ENCODE results near the gene DCD.

The DCD gene

DNA sequence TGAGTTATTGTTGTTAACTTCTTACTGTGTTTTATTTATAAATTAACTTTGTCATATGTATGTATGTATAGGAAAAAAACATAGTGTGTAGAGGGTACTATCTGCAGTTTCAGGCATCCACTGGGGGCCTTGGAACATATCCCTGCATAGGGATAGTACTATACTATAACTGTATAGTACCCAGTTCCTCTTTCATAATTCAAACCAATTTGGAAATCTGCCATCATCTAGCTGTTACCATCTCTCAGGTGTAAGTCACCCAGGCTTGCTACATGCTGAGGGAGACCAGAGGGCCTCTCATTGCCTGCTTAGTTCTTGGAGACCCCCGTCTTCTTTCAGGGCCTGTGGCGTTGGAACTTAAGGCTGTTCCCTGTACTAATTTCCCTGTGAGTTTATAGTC is 12.9 kb upstream of the DCD start:
- no peaks in the 10 kb centered on the region for H3K79me2 ChIP-seq (ENCODE audit: insufficient read depth, low read length)
- H3K9ac ChIP-seq (ENCODE audit: low read length): no peak overlapping the region
- no peak overlapping the region for H3K27ac ChIP-seq (ENCODE audit: low read depth, low read length, poor library complexity, severe bottlenecking)
- no peaks in the 10 kb centered on the region for H3K9me3 ChIP-seq (ENCODE audit: low read length)
- no peaks in the 10 kb centered on the region for H4K20me1 ChIP-seq (ENCODE audit: insufficient read depth, low read length)
- TF ChIP-seq, protein P1, sequence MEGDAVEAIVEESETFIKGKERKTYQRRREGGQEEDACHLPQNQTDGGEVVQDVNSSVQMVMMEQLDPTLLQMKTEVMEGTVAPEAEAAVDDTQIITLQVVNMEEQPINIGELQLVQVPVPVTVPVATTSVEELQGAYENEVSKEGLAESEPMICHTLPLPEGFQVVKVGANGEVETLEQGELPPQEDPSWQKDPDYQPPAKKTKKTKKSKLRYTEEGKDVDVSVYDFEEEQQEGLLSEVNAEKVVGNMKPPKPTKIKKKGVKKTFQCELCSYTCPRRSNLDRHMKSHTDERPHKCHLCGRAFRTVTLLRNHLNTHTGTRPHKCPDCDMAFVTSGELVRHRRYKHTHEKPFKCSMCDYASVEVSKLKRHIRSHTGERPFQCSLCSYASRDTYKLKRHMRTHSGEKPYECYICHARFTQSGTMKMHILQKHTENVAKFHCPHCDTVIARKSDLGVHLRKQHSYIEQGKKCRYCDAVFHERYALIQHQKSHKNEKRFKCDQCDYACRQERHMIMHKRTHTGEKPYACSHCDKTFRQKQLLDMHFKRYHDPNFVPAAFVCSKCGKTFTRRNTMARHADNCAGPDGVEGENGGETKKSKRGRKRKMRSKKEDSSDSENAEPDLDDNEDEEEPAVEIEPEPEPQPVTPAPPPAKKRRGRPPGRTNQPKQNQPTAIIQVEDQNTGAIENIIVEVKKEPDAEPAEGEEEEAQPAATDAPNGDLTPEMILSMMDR (IDR thresholded peaks at IDR 0.05; ENCODE audit: low read length): no peak
- TF ChIP-seq EZH2 (IDR thresholded peaks at IDR 0.05; ENCODE audit: borderline replicate concordance, low read length): no peak
- H3K4me2 ChIP-seq (ENCODE audit: low read length): no peak overlapping the region
- no peaks in the 10 kb centered on the region for H3K9me2 ChIP-seq (ENCODE audit: low read depth, low read length)
- no peak overlapping the region for H3K4me3 ChIP-seq (ENCODE audit: low read depth, low read length, poor library complexity, severe bottlenecking)
- no peaks in the 10 kb centered on the region for H3K36me3 ChIP-seq (ENCODE audit: insufficient read depth, low read length)
- no peaks in the 10 kb centered on the region for H3K27me3 ChIP-seq (ENCODE audit: insufficient read depth, low read length)
- H3F3A ChIP-seq (ENCODE audit: insufficient read depth, low read length): no peaks in the 10 kb centered on the region
- H3K4me1 ChIP-seq (ENCODE audit: insufficient read depth, low read length, severe bottlenecking): no peaks in the 10 kb centered on the region
- H2AFZ ChIP-seq (ENCODE audit: low read length): no peak overlapping the region

DNA sequence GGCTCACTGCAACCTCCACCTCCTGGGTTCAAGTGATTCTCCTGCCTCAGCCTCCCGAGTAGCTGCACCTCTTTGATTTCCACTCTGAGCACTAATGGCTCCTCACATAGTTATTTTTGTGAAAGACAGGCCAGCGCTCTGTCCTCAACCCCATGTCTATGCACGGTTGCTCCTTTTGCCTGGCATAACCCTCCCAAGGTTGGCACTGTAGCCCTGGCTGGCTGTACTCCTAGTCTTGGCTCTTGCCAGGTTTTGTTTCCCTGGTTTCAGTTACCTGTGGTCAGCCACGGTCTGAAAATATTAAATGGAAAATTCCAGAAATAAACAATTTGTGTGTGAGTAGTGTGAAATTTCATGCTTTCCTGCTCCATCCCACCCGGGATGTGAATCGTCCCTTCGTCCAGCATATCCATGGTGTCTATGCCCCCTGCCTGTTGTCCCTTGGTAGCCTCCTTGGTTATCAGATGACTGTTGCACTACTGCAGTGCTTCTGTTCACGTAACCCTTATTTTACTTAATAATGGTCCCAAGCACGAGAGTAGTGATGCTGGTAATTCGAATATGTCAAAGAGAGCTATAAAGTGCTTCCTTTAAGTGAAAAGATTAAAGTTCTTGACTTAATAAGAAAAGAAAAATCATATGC is 12.3 kb upstream of the DCD start:
- H3K36me3 ChIP-seq (ENCODE audit: insufficient read depth, low read length): no peaks in the 10 kb centered on the region
- H3K79me2 ChIP-seq (ENCODE audit: insufficient read depth, low read length): no peaks in the 10 kb centered on the region
- no peaks in the 10 kb centered on the region for H3K9me3 ChIP-seq (ENCODE audit: low read length)
- H3K4me1 ChIP-seq (ENCODE audit: insufficient read depth, low read length, severe bottlenecking): no peaks in the 10 kb centered on the region
- H3K9ac ChIP-seq (ENCODE audit: low read length): no peak overlapping the region
- TF ChIP-seq EZH2 (IDR thresholded peaks at IDR 0.05; ENCODE audit: borderline replicate concordance, low read length): no peak
- TF ChIP-seq, protein P1 (IDR thresholded peaks at IDR 0.05; ENCODE audit: low read length): no peak
- no peaks in the 10 kb centered on the region for H4K20me1 ChIP-seq (ENCODE audit: insufficient read depth, low read length)
- H2AFZ ChIP-seq (ENCODE audit: low read length): no peak overlapping the region
- H3K4me2 ChIP-seq (ENCODE audit: low read length): no peak overlapping the region
- H3K27ac ChIP-seq (ENCODE audit: low read depth, low read length, poor library complexity, severe bottlenecking): no peak overlapping the region
- no peaks in the 10 kb centered on the region for H3K27me3 ChIP-seq (ENCODE audit: insufficient read depth, low read length)
- H3F3A ChIP-seq (ENCODE audit: insufficient read depth, low read length): no peaks in the 10 kb centered on the region
- H3K4me3 ChIP-seq (ENCODE audit: low read depth, low read length, poor library complexity, severe bottlenecking): no peak overlapping the region
- H3K9me2 ChIP-seq (ENCODE audit: low read depth, low read length): no peaks in the 10 kb centered on the region

DNA sequence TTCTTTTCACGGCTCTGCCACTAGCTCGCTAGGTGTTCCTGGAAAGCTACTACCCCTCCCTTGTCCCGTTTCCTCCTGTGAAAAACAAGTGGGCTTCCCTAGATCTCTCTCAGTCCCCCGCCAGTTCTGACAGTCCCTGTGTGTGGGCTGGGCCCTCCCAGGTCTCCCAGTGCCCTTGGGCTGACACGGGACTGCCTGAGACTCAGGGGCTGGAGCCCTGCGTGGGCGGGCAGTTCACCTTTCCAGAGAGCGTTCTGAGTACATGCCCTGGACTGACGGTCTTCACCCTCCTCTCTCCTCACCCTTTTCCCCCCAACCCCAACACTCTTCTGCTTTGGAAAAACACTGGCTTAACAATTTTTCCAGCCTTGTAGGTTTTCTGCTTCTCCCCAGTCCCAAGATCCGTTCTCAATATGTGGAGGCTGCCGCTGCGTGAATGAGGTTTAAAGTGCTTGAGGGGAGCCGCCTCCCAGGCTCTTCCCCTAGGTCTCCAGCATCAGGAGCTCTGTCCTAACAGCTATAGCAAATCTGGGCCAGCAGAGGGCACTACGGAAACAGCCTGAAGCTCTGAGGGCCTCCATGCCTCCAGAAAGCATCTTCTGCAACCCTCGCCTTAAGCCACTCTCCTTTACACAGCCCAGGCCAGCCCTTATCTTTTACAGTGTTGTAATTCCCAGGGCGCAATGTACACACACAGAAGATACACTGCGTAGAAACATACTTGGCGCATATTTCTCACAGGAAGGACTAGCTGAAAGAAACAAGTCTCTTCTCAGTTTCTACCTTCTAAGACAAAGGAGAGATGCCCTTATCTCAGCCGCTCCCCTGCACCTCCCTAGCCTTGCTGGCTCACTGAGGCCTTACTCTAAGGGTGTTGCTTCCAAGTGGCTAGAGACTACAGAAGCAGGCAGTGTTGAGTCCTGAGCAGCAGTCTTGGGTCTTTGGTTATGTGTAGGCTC is 10.4 kb upstream of the DCD start:
- Histone ChIP-seq H3K36me3 (ENCODE audit: insufficient read depth, low read length) (no peaks in the 10 kb centered on the region), H3K9ac (ENCODE audit: low read length) (no peak overlapping the region), H3F3A (ENCODE audit: insufficient read depth, low read length) (no peaks in the 10 kb centered on the region), H3K27ac (ENCODE audit: low read depth, low read length, poor library complexity, severe bottlenecking) (no peak overlapping the region), H4K20me1 (ENCODE audit: insufficient read depth, low read length) (no peaks in the 10 kb centered on the region), H3K79me2 (ENCODE audit: insufficient read depth, low read length) (no peaks in the 10 kb centered on the region), H3K4me2 (ENCODE audit: low read length) (no peak overlapping the region), H3K9me3 (ENCODE audit: low read length) (no peaks in the 10 kb centered on the region), H3K9me2 (ENCODE audit: low read depth, low read length) (no peaks in the 10 kb centered on the region), H2AFZ (ENCODE audit: low read length) (no peak overlapping the region), H3K27me3 (ENCODE audit: insufficient read depth, low read length) (no peaks in the 10 kb centered on the region), H3K4me1 (ENCODE audit: insufficient read depth, low read length, severe bottlenecking) (no peaks in the 10 kb centered on the region), H3K4me3 (ENCODE audit: low read depth, low read length, poor library complexity, severe bottlenecking) (no peak overlapping the region)
- TF ChIP-seq, protein P1 (IDR thresholded peaks at IDR 0.05; ENCODE audit: low read length): peak; percentile 64
- no peak for TF ChIP-seq EZH2 (IDR thresholded peaks at IDR 0.05; ENCODE audit: borderline replicate concordance, low read length)

Data from OCI-LY1 (cell line).